ENCODE measurements around the gene LENEP.

LENEP gene

DNA sequence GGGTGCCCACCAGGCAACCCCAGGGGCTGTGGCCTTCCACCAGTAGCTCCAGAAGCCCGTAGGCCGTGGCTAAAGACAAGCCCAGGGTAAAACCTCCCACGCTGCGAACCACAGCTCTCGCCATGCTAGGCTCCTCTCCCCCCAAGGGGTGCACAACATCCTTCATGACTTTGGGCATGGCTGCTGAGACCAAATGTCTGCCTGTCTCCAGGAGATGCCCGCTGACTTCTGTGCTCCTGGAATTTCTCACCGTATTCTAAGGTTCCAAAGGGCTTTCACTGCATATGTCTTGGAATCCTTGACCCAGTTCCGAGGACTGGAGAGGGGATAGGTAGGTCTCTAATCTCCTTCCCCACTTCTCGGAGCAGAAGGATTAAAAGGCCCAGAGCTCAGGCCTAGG, 40.1 kb downstream of the LENEP start, which contains the start of the genes DCST1 and DCST2:
TSS of gene DCST1 (plus strand) at position 301 of the 400 bp plus-strand sequence. CDS start 213 bp downstream, outside the sequence.
TSS of gene DCST2 (minus strand) at position 258 of the 400 bp plus-strand sequence. CDS start at position 178, 80 bp downstream.
- no peak for DNase-seq

DNA sequence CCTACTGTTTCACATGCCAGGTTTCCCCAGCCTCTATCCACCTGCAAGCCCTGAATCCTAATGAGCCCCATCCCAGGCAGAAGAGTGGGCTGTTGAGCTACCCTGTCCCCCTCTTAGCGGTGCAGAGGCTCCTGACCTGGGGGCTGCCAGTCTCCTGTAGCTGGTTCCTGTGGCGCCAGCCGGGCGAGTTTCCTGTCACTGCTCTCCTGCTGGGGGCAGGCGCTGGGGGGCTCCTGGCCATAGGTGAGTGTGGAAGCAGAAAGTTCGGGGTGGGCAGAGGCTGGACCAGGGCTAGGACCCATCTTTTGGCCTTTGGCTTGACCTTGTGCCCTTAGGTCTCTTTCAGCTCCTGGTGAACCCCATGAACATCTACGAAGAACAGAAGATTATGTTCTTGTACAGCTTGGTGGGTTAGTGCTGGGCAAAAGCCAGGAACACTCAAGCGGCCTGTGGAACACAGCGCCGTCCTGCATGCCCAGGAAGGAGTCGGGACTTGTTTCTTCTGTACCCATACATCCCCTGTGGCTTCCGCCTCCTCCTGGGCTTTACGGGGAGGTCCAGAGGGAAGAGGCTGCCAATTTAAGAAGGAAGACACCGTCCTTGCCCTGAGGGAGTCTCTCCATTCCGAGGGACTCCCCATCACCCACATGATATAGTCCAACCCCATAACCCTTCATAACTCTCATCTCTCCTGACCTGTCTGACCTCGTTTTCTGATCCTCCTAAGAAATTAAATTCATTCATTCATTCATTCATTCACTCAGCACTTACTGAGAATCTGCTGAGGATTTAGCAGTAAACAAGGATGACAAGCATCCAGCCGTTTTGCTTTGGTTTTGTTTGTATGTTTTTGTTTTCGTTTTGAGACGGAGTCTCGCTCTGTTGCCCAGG, 41.2 kb downstream of the LENEP start:
- no peak for DNase-seq

DNA sequence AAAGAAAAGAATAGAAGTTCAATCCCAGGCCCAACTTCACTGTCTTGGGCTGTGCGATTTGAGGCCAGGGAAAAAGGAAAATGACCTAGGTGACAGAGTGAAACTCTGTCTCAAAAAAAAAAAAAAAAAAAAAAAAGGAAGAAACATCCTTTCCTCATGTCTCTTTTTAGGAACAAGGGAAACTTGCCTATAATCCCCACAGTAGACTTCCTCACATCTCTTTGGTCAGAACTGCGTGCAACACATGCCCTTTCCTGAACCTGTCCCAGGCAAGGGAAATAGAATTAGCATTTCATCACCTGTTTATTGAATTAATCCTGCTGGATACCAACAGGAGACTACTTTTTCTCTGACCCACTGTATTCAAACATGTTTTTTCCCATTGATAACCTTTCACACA, 42.5 kb downstream of the LENEP start:
- no peak for DNase-seq

GRCh38 chr1:155037043-155037442, 43.7 kb downstream of the LENEP start:
- peak; percentile 20 for DNase-seq

DNA sequence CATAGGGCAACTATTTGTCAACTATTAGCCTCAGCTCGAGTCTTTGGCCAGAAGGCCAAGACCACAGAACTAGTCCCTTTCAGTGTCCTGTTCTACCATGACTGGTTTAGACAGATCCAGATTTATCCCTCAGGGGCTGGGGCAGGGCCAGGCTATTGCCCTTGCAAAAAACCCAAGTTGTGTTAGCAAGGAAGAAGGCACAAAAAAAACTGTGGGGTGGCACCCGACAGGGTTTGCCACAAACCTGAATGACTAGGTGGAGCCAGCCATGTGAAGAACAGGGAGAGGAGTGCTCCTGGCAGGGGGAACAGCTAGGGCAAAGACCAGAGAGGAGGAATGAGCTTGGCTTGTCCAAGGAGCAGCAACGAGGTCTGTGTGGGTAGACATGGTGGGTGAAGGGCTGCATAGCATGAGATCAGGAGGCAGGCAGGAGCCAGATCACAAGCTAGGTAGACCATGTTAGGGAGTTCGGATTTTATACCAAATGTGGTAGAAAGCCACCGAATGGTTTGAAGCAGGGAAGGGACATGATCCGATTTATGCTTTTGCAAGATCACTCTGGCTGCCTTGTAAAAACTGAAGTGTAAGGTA, 44.6 kb downstream of the LENEP start:
- no peak for DNase-seq

GRCh38 chr1:155038602-155039307, 45.4 kb downstream of the LENEP start:
- DNase-seq, result peak; percentile 12

GRCh38 chr1:155039308-155039669, 45.9 kb downstream of the LENEP start:
- DNase-seq, result no peak

DNA sequence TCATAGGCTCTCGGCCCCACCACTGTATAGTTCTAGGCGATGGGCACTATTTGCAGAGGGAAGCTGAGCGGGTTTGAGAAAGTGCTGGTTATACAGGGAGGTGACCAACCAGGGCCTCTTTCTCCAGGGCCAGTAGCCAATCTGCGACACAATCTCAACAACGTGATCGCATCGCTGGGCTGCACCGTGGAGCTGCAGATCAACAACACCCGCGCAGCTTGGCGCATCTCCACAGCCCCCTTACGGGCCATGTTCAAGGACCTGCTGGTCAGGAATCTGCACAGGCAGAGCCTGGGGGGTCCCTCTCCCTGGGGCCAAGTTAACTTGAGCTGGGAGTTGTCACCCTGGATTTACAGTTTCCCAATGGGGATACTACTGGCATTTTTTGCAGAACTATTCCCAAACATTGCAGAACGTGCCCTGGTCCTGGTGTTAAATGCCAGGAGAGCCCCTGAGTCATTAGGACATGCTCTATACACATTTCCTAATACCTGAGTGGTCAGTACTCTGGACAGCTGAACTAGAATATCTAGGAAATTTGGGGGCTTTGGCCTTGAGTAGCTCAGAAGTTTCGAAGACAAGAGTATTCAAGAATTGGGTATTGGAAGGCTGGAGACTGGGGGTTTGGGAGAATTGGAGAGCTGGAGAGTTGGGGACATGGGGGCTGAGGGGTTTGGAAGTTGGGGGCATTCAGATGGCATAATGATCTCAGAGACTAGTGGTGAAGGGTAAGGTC, 47.1 kb downstream of the LENEP start:
- no peak for DNase-seq

- no peak for DNase-seq
Measured at GRCh38 chr1:155042789-155043188, 49.4 kb downstream of the LENEP start.

- DNase-seq, result no peak
Measured at GRCh38 chr1:155043301-155043702, 49.9 kb downstream of the LENEP start.

DNA sequence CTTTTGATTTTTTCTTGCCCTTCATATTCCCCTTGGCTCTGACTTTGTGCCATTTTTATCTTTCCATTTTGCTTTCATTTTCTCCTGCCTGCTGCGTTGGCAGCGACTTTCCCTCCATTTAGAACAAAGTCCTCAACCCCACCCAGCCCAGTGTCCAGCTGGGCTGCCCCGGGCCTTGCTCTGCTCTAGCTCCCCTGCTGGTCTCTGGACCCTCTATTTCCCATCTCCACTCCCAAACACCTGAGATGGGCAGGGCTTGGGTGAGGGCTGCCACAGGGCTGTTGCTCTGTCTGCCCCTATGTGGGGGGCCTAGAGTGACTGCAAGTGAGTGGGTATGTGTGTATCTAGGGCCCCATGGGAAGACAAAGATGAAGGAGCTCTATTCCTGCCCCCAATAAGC, 50.4 kb downstream of the LENEP start:
- DNase-seq, result no peak
